ENCODE measurements around the gene MYO5B.

Gene MYO5B

GRCh38 chr18:49931760-49932159 lies 263.2 kb downstream of the MYO5B start:
- H3K4me3 ChIP-seq (ENCODE audit: low read depth, low read length) = no peak overlapping the region
- TF ChIP-seq CTCF (IDR thresholded peaks at IDR 0.05; ENCODE audit: low read depth, low read length, missing control alignments) = no peak
- no peak for DNase-seq
- H3K27ac ChIP-seq = no peak overlapping the region
- no peaks in the 10 kb centered on the region for H3K36me3 ChIP-seq (replicated peaks)
- H3K27me3 ChIP-seq (replicated peaks) = no peaks in the 10 kb centered on the region
- in situ Hi-C loops (cut with HindIII; ENCODE audit: low pct_ligation_motif_present, low sequenced_read_pairs) = no loop called here

- no peak for TF ChIP-seq CTCF (IDR thresholded peaks at IDR 0.05; ENCODE audit: low read depth, low read length, missing control alignments)
- H3K27me3 ChIP-seq (replicated peaks) = no peaks in the 10 kb centered on the region
- H3K36me3 ChIP-seq (replicated peaks) = no peaks in the 10 kb centered on the region
- H3K27ac ChIP-seq = no peak overlapping the region
- H3K4me3 ChIP-seq (ENCODE audit: low read depth, low read length) = no peak overlapping the region
- DNase-seq = no peak
- in situ Hi-C loops (cut with HindIII; ENCODE audit: low pct_ligation_motif_present, low sequenced_read_pairs) = no loop called here
These were observed 263.8 kb downstream of the MYO5B start for GRCh38 chr18:49931179-49931578.

GRCh38 chr18:49926106-49926745 lies 268.7 kb downstream of the MYO5B start:
- no peak for TF ChIP-seq CTCF (IDR thresholded peaks at IDR 0.05; ENCODE audit: low read depth, low read length, missing control alignments)
- no peak for DNase-seq
- H3K27ac ChIP-seq = no peak overlapping the region
- H3K4me3 ChIP-seq (ENCODE audit: low read depth, low read length) = no peak overlapping the region
- in situ Hi-C loops (cut with HindIII; ENCODE audit: low pct_ligation_motif_present, low sequenced_read_pairs) = no loop called here
- H3K27me3 ChIP-seq (replicated peaks) = peaks cover 7% of the 10 kb centered on the region
- H3K36me3 ChIP-seq (replicated peaks) = no peaks in the 10 kb centered on the region

GRCh38 chr18:49924293-49924983 lies 270.5 kb downstream of the MYO5B start:
- H3K36me3 ChIP-seq (replicated peaks) = no peaks in the 10 kb centered on the region
- H3K4me3 ChIP-seq (ENCODE audit: low read depth, low read length) = no peak overlapping the region
- H3K27me3 ChIP-seq (replicated peaks) = peaks cover 7% of the 10 kb centered on the region
- no peak for DNase-seq
- no peak for TF ChIP-seq CTCF (IDR thresholded peaks at IDR 0.05; ENCODE audit: low read depth, low read length, missing control alignments)
- in situ Hi-C loops (cut with HindIII; ENCODE audit: low pct_ligation_motif_present, low sequenced_read_pairs) = no loop called here
- no peak overlapping the region for H3K27ac ChIP-seq

GRCh38 chr18:49922228-49922627 lies 272.7 kb downstream of the MYO5B start:
- Histone ChIP-seq H3K27me3 (replicated peaks) (peaks cover 7% of the 10 kb centered on the region), H3K36me3 (replicated peaks) (no peaks in the 10 kb centered on the region), H3K4me3 (ENCODE audit: low read depth, low read length) (no peak overlapping the region), H3K27ac (no peak overlapping the region)
- in situ Hi-C loops (cut with HindIII; ENCODE audit: low pct_ligation_motif_present, low sequenced_read_pairs) = no loop called here
- TF ChIP-seq CTCF (IDR thresholded peaks at IDR 0.05; ENCODE audit: low read depth, low read length, missing control alignments) = no peak
- DNase-seq = no peak
